ENCODE data around the gene ESRRA. TPM values are rescaled to one million over a fixed set of nuclear protein-coding genes. Genes with fewer than 3 reads are reported as not detected.

The ESRRA gene
- polyA plus RNA-seq, 1 donor, result 20.9 TPM

DNA sequence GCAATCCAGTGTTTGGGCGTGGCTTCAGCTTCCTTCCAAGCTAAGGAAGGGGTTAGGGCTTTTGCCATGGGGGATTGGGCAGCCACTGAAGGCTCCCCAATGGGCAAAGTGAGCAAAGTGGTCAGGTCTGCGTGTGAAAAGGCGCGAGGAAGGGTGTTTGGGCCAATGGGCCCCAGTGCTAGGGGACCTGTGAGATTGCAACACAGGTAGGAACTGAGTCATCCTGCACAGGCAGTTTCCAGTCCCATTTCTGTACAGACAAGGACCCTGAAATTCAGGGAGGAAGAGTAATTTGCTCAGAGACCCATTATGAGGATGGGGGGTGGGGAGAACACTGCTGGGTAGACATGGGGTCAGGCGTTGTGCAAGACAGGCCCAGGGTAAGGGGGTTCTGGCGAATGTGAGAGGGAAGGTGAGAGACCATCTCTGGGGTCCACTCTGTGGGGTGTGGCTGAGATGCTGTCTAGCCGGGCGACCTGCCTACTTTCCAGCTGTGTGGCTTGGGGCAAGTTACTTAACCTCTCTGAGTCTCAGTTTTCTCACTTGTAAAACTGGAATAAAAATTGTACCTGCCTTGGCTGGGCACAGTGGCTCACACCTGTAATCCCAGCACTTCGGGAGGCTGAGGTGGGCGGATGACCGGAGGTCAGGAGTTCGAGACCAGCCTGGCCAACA lies 42.0 kb downstream of the ESRRA start:
- no peak for DNase-seq

DNA sequence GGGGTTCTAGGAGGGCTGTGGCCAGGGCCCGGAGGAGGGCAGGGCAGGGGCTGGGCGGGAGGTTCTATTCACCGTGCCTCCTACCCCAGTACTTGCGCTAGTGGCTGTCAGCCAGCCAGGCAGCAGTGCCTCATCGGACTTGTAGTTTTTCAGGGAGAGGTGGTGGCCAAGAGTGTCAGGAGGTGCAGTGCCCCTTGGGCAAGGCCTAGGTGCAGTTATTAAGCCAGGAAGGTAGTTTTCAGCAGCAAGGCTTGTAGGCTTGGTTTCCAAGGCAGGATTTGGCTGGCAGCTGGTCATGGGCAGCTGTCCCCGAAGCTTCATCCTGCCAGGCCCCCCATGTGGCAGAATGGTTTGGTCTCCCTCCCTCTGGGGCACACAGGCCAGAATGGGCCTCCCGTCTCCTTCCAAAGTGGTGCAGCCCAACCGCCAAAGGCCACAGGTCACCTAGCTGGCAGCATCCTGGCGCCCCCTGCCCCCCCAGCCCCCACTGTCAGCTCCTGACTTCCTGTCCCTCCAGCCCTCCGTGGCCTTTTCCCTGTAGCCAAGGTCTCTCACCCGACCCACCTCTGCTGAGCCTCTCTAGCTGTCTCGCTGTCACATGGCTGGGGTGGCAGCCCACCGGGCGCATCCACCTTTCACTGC lies 43.2 kb downstream of the ESRRA start:
- DNase-seq, result no peak

DNA sequence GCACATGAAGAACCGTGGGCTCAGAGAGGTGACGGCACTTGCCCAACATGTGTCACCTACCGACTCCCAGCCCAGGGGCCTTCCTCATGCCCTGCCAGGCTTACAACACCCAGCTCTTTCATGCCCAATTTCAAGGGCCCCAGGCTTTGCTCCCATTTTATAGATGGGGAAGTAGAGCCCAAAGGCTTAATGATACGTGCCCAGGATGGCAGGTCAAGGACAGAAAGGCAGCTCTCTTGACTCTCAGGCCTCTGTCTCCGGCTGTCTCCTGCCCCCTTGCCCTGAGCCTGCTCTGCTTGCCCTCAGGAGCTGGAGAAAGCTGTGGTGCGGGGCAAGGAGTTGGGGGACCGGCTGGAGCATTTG lies 43.7 kb downstream of the ESRRA start:
- no peak for DNase-seq

DNA sequence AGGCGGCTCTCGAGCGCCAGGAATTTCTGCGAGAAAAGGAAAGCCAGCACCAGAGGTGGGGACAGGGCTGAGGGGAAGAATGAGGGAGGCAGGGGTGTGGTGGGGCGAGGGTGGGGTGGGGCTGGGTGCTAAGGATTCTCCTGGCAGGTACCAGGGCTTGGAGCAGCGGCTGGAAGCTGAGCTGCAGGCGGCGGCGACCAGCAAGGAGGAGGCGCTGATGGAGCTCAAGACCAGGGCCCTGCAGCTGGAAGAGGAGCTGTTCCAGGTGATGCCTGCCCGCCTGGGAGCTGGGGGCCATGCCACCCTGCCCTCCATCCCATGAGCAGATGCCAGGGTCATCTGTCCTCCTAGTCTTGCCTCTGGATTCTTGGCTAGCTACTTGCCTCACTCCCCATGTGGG lies 44.1 kb downstream of the ESRRA start:
- no peak for DNase-seq

DNA sequence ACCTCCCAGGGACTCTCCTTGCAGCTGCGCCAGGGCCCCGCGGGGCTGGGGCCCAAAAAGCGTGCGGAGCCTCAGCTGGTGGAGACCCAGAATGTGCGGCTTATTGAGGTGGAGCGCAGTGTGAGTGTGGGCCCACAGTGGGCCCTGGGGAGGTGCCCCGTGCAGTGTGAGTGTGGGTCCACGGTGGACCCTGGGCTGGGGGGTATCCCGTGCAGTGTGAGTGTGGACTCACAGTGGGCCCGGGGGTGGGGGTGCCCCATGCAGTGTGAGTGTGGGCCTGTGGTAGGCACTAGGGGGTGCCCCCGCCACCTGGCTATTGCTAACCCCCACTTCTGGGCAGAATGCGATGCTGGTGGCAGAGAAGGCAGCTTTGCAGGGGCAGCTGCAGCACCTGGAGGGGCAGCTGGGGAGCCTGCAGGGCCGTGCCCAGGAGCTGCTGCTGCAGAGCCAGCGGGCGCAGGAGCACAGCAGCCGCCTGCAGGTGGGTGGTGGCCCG lies 45.9 kb downstream of the ESRRA start:
- no peak for DNase-seq

DNA sequence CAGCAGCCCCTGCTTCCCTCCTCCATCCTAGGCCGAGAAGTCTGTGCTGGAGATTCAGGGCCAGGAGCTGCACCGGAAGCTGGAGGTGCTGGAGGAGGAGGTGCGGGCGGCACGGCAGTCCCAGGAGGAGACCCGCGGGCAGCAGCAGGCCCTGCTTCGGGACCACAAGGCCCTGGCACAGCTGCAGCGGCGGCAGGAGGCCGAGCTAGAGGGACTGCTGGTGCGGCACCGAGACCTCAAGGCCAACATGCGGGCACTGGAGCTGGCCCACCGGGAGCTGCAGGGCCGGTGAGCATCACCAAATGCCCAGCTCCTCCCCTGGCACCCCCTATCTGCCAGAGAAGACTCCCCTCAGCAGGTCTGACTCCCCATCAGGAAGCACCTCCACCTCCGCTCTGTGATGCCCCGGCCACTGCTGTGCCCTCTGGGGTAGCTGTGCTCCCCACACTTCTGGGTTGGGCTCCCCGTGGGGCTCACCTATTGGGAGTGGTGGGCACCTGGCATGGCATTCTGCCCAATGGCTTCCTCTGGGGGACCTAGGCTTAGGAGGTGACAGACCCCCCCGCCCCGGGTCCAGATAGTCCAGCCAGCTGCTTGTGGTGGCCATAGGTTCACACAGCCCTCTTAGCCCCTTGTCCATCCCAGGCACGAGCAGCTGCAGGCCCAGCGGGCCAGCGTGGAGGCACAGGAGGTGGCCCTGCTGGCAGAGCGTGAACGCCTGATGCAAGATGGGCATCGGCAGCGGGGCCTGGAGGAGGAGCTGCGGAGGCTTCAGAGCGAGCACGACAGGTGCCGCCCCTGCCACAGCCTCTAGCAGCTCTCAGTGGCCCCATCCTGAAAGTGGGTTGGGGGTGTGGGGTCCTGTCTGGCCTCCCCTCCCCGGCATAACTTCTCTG lies 47.0 kb downstream of the ESRRA start:
- DNase-seq, result no peak

DNA sequence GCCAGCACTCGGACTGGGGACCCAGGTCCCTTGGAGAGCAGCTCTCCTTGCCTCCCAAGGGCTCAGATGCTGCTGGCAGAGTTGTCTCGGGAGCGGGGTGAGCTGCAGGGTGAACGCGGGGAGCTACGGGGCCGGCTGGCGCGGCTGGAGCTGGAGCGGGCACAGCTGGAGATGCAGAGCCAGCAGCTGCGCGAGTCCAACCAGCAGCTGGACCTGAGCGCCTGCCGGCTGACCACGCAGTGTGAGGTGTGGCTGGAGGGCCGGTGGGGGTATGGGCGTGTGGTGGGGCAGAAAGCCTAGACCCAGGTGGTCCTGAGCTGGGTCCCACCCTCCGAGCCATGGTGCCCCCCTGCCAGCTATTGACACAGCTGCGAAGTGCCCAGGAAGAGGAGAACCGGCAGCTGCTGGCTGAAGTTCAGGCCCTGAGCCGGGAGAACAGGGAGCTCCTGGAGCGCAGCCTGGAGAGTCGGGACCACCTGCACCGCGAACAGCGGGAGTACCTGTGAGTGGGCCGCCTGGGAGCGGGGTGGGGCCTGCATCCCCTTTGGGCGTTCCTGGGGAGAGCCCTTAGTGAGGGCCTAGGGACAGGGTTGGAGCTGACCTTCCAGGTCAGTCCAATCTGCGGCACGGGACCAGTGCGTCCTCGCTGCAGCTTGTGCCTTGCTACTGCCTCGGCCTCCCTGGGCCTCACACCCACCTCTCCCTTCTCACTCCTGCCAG lies 47.8 kb downstream of the ESRRA start:
- no peak for DNase-seq

DNA sequence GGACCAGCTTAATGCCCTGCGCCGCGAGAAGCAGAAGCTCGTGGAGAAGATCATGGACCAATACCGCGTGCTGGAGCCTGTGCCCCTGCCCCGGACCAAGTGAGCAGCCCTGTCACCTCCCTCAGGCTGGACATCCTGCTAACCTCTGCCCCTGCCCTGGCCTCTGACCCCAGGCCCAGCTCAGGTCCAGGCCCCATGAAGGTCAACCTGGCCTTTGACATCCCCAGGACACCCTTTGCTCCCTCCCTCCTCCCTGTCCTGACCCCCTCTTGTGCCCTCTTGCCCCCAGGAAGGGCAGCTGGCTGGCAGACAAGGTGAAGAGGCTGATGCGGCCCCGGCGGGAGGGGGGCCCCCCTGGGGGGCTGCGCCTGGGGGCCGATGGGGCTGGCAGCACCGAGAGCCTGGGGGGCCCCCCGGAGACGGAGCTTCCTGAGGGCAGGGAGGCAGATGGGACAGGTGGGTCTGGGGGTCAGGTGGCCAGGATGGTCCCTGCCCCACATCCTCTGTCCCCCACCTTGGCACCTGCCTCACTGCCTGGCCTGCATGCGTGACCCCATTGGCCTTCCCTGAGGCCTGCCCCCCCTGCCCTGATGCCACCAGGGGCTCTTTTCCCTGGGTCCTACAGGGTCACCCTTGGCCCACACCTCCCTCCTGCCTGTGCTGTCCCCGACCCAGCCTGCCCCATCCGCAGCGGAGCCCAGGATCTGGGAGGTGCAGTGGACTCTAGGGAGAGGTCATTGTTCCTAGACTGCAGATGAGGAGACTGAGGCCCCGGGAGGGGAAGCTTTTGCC lies 48.6 kb downstream of the ESRRA start:
- DNase-seq, result no peak

DNA sequence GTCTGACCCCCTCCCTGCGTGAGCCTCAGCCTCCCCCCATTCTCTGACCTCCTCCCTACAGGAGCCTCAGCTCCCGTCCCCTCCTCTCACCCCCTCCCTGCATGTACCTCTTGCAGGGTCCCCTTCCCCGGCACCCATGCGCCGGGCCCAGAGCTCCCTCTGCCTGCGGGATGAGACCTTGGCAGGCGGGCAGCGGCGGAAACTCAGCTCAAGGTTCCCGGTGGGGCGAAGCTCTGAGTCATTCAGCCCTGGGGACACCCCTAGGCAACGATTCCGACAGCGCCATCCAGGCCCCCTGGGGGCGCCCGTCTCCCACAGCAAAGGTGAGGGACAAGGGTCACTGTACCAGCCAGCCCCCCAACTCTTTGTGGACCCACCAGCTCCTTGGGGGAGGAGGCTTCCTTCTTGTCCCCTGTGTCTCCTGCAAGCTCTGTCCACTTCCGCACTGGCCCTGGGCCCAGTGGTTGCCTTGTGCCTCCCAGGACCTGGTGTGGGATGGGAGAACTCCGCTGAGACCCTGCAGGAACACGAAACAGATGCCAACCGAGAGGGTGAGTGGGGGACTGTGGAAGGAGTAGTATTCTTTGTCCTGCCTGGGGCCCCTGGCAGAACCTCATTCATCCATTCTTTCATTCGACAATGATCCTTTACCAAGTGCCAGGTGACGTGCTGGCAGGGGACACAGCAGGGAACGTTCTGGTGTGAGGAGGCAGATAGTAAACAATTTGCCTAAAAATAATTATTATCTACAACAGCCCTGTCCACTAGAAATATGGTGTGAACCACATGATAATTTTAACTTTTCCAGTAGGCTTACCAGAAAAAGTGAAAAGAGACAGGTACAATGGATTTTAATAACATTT lies 50.0 kb downstream of the ESRRA start:
- peak; percentile 60 for DNase-seq

DNA sequence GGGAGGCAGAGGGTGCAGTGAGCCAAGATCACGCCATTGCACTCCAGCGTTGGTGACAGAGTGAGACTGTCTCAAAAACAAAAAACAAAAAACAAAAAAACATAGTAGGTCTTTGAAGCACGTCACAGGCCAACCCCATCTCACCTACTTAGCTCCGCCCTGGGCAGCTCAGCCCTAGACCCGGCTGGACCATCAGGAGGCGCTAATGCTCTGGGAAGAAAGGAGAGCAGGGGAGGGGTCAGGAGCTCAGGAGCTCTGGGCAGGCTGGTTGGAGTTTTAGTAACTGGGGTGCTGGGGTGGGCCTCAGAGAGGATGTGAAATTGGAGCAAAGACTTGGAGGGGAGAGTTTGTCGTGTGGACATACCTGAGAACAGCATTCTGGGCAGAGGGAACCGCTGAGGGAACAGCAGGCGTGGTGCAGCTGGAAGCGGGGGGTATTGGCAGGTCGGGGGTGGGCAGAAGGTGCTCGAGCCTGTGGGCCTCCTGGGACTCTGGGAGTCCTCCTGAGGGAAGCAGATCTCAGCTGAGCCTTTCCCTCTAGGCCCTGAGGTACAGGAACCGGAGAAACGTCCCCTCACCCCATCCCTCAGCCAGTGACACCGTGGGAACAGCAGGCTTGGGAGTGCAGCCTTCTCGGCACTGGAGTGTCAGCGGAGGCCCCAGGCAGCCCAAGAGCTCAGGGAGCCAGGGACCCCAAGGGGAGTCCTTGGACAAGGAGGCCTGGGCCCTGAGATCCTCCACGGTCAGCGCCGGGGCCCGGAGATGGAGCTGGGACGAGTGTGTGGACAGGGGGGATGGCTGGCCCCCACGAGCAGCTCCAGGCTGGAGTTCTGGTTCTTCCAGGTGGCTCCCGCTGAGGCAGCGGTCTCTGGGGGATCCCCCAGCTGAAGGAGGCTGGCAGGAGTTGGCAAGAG lies 51.4 kb downstream of the ESRRA start:
- no peak for DNase-seq

DNA sequence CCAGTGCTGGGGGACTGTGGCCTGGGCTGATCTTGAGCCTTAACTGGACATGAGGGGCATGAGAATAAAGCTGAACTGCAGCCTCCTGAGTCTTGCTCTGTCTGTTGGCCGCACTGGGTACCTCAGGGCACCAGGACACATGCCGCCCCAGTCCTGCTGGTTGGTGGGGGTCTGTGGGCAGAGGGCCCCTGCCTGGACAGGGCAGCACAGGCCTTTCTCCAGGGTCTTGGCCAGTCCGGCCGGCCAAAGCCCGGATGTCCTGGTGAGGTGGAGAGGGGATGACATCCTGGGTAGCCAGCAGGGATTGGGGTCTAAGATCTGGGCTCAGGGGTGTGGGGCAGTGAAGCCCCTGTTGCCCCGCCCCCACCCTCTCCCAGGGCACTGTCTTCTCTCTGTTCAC lies 52.1 kb downstream of the ESRRA start:
- DNase-seq, result no peak

DNA sequence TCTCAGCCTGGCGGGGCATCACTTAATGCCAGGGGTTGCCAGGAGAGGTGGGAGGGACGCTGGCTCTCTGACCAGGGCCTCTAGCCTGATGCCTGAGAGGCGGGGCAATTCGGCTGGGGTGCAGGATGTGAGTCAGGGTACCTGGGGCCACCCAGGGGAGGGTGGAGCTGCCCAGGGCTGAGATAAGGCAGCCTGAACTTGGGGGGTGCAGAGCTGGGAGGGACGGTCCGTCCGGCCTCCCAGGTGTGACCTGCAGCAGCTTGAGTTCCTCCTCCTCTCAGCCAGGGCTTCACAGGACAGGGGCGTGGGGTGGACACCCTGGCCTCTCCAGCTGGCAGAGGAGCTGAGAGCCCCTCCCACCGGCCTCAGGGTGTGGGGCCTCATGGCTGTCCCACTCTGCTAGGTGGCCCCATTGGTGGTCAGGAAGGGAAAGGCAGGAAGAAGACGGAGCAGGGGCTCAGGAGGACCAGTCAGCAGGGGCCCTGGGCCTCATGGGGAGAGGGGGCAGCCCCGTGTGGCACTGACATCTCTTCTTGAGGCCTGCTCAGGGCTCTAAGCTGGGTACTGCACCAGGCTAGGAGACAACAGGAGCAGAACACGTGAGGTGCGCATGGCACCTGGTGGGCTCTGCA lies 52.7 kb downstream of the ESRRA start:
- DNase-seq, result no peak

DNA sequence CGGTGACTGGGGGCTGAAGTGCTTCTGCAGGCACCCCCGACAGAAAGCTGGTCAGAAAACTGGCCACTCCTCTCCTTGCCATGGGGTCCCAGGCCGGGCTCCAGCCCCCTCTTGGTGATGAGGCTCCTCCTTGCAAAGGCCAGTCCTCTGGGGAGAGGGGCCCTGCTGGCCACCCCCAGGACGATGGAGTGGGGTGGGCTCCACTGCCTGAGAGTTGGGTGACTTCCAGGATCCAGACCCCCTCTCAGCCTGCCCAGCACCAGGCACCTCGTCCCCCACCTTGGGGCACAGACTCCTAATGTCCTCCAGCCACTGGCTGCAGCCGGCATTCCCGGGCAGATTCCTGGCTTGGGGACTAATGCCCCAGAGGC lies 53.2 kb downstream of the ESRRA start:
- no peak for DNase-seq

DNA sequence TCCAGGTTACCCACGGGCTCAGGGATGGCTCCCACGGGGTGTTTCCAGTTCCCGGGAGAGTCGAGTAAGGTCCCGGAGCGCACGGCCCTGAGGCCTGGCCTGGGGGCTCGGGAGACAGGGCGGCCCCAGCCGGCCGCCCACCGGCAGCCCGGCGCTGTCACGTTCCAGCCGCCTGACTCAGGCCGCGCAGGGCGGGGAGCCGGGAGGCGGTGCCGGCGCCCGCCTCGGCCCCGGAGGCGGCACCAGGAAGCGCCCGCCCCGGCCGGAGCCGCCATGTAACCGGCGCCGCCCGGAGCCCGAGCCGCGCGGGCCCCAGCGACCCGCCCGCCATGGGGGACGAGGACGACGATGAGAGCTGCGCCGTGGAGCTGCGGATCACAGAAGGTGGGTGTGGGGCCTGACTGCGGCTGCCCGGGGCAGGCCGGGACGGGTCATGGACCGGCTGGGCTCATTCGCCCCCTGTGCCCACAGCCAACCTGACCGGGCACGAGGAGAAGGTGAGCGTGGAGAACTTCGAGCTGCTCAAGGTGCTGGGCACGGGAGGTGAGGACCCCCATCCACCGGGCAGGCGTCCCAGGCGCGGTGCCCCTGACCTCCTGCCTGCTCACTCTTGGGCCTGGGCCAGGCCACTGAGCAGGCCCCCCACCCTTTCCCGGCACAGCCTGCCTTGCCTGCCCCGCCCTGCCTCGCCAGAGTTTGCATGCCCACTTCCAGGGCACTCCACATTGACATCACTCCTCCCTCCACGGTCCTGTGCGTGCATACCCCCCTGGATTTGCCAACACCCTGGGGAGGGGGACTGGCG lies 53.8 kb downstream of the ESRRA start, which contains the start of gene RPS6KA4:
RPS6KA4 (plus strand) TSS at position 256 of the 805 bp plus-strand sequence; CDS start at position 330, 74 bp downstream.
- peak; percentile 53 for DNase-seq

DNA sequence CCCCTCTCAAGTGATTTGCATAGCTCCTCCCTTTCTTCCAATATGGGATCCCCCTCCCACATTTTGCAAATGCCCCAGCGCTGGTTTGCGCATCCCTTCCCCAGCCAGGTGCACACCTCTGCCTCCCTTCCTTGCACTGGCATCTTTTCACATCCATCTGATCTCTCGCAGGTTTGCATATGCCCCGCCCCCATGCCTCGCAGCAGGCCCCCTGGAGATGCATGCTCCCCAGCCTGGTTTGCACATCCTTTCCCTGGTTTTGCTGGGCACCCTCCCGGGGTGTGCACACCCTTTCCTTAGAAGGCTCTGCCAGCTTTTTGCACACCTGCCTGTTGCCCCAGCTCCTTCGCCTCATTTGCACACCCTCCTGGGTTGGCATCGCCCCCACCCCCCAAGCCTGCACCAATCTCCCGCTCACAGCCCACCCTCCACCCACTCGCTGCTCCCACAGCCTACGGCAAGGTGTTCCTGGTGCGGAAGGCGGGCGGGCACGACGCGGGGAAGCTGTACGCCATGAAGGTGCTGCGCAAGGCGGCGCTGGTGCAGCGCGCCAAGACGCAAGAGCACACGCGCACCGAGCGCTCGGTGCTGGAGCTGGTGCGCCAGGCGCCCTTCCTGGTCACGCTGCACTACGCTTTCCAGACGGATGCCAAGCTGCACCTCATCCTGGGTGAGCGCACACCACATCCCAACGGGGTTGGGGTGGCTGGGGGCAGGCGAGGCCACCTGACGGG lies 54.6 kb downstream of the ESRRA start:
- DNase-seq, result no peak

DNA sequence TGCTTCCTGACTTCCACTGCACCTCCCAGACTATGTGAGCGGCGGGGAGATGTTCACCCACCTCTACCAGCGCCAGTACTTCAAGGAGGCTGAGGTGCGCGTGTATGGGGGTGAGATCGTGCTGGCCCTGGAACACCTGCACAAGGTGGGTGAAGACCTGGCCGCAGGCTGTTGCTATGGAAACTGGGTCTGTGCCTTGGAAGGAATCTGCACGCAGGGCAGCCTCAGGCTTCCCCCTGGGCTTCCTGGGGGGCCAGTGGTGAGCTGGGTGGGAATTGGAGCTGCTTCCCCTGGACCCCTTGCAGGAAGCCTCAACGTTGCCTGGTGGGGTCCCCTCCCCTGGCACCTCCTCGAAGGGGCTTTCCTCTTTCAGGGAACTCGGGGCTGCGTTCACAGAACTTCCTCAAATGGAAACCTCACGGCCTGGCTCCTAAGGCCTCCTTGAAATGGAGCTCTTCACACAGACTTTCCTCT lies 55.2 kb downstream of the ESRRA start:
- no peak for DNase-seq

DNA sequence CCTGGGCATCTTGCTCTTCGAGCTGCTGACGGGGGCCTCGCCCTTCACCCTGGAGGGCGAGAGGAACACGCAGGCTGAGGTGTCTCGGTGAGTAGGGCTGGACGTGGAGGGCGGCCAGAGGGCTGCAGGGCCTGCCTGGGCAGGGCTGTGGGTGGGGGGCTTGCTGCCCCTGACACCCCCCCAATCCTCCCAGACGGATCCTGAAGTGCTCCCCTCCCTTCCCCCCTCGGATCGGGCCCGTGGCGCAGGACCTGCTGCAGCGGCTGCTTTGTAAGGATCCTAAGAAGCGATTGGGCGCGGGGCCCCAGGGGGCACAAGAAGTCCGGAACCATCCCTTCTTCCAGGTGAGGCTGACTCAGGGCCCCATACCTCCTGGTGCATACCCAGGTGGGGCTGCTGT lies 56.3 kb downstream of the ESRRA start:
- no peak for DNase-seq

All from left kidney (tissue), 2 donors.